GM13976 (cell line): ENCODE measurements around the gene ITGBL1.

ENCODE experiments used
- DNase-seq: peaks from one replicate; pipeline ENCODE4 v3.0.0; 2012; ENCODE audit warnings: low spot score
- in situ Hi-C: fragments of 300-500 bp; cut with MboI; formaldehyde crosslinking; loops from one replicate; pipeline ENCODE4 v1.12.0; 2022; ENCODE audit warnings: low sequenced_read_pairs, mixed read lengths, inconsistent platforms; ENCODE audit not compliant: unreplicated experiment
- TF ChIP-seq, protein P1 (sequence below): IDR thresholded peaks from 2 replicates; pipeline ENCODE4 v1.5.1; 2012; ENCODE audit warnings: borderline replicate concordance, mild to moderate bottlenecking; ENCODE audit not compliant: insufficient read depth; ENCODE audit errors: extremely low read depth, missing control alignments, control extremely low read depth

Gene ITGBL1

DNA sequence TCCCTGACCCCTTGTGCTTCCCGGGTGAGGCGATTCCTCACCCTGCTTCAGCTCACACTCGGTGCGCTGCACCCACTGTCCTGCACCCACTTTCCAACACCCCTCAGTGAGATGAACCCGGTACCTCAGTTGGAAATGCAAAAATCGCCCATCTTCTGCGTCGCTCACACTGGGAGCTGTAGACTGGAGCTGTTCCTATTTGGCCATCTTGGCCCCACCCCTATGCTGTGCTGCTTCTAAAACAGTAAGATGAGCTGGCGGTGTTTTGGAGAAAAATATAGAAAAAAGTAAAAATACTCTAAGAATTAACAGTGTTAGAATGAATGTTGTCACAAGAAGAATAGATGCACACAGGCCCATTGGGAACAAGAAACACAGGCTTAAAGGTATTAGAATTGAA, 92.5 kb downstream of the ITGBL1 start:
- TF ChIP-seq, protein P1, sequence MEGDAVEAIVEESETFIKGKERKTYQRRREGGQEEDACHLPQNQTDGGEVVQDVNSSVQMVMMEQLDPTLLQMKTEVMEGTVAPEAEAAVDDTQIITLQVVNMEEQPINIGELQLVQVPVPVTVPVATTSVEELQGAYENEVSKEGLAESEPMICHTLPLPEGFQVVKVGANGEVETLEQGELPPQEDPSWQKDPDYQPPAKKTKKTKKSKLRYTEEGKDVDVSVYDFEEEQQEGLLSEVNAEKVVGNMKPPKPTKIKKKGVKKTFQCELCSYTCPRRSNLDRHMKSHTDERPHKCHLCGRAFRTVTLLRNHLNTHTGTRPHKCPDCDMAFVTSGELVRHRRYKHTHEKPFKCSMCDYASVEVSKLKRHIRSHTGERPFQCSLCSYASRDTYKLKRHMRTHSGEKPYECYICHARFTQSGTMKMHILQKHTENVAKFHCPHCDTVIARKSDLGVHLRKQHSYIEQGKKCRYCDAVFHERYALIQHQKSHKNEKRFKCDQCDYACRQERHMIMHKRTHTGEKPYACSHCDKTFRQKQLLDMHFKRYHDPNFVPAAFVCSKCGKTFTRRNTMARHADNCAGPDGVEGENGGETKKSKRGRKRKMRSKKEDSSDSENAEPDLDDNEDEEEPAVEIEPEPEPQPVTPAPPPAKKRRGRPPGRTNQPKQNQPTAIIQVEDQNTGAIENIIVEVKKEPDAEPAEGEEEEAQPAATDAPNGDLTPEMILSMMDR = no peak
- in situ Hi-C loops = no loop called here
- no peak for DNase-seq

DNA sequence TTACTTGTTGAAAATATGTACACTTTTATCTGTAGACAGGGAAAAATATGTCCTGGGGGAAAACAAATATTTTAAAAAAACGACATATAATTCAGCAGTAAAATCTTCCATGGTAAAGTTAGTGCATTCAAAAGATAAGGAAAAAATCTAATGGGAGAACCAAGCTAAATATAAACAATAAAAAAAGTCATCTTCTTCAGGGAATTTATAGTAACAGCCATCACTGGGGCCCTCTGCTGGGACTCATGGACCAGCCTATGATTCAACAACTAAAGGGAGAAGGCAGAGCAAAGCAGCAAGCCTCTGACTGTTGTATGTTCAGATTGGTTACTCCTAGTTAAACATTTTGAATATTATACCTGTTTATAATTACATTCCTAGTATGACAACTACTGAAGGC, 93.0 kb downstream of the ITGBL1 start:
- in situ Hi-C loops = no loop called here
- DNase-seq = no peak
- TF ChIP-seq, protein P1 = no peak

DNA sequence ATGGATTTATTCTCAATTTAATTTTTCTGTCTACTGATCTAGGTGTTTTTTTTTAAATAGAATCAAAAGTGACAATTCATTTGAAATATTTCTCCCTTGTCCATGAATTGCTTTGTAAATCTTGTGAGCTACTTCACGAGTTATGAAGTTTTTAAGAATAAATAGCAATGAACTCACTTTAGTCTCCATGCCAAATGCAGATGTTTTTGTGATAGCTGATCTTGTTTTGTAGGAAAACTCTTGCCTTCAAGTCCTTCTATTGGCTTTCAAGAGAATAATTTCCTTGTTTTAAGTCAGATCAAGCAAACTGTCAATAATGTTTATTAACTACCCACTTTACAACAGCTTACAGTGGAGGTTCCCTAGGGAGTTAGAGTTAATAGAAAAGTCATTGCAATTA, 99.8 kb downstream of the ITGBL1 start:
- TF ChIP-seq, protein P1 = no peak
- no peak for DNase-seq
- in situ Hi-C loops = no loop called here

DNA sequence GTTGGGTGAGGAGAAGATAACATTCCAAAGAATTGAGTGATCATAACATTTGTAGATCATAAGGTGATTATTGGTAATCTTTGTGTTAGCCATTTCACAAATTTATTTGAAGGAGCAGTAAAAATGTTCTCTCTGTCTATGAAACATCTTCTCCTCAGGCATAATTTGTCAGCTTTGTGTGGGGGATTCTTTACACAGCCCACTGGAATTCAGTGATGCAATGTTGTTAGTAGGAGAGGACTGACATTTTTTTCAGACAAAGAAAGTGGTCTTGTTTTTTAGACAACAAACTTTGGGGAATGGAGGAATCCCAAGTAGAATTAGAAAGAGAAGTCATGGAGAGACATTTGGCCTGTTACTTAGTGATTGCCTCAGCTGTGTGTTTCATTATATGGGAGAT, 100.3 kb downstream of the ITGBL1 start:
- in situ Hi-C loops = no loop called here
- no peak for DNase-seq
- TF ChIP-seq, protein P1 = no peak

DNA sequence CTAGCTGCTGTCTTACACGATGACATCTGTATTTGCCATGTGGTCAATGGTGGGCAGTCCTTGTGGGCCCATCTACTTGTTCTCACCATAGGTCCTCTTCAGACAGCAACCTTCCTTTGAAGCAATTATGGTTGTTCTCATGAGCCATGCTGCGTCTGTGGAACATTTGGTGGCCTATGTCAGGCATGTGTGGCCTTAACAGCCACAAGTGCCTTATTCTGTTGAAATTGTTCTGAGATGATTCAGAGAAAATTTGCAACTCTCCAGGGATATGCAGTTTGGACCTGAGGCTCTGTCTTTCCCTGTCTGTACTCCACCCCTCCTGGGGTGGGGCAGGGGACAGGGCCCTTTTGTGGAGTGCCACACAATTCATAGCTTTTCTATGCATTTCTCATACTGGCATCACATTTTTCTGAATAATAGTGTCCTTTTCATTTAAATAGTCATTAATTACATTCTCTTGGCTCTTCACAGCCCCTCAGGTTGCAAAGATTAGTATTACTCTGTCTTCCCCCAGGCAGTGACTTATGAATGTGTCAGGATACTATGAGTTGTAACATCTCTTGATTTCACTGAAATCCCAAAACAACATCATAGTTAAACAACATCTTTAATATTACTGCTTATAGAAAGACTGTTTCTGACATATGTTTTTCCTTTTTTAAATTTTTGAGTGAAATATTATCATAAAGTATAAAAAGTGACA, 102.1 kb downstream of the ITGBL1 start:
- no peak for DNase-seq
- TF ChIP-seq, protein P1 = no peak
- in situ Hi-C loops = no loop called here

DNA sequence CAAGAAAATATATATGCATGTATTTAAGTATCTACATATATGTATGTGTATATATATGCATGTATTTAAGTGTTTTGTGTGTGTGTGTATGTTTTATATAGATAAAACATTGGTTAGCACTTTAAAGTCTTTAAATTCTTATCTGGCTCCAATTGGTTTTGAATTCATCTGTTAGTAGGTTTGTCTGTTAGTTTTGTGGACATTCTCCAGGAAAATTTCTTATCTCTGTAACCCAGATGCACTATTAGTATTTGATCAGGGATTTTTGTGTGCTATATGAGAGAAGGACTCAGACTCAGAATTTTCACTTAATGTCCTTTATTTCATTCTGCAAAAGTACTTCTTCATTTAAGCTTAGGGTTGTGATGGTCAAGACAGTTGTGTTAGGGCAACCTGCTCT, 103.1 kb downstream of the ITGBL1 start:
- in situ Hi-C loops = no loop called here
- TF ChIP-seq, protein P1 = no peak
- no peak for DNase-seq
